Lower leg skin (tissue), 3 donors: ENCODE data around the gene FCHO2.

ENCODE experiments used
- CTCF ChIP-seq, 3 donors: fragments of 450-650 bp; IDR thresholded peaks; one replicate each; pipeline ENCODE4 v1.5.1; 2016; ENCODE audit warnings: antibody characterized with exemption in 3 of 3, mild to moderate bottlenecking in 3 of 3, moderate library complexity in 2 of 3
- POLR2A ChIP-seq, 2 donors: fragments of 450-650 bp; IDR thresholded peaks; one replicate each; pipeline ENCODE4 v1.6.1; 2016 to 2017; ENCODE audit warnings: antibody characterized with exemption in 2 of 2, mild to moderate bottlenecking in 1 of 2, moderate library complexity in 1 of 2

GRCh38 chr5:73067213-73067612, 111.4 kb downstream of the FCHO2 start:
- no peak for TF ChIP-seq CTCF (IDR thresholded peaks at IDR 0.05)
- TF ChIP-seq POLR2A (IDR thresholded peaks at IDR 0.05) = no peak
